ENCODE results near the gene IGSF9B. TPM values are rescaled to one million over a fixed set of nuclear protein-coding genes. Genes with fewer than 3 reads are reported as not detected.

Gene IGSF9B
- total RNA-seq, 1 donor from 2014 or later: 10.1 TPM

DNA sequence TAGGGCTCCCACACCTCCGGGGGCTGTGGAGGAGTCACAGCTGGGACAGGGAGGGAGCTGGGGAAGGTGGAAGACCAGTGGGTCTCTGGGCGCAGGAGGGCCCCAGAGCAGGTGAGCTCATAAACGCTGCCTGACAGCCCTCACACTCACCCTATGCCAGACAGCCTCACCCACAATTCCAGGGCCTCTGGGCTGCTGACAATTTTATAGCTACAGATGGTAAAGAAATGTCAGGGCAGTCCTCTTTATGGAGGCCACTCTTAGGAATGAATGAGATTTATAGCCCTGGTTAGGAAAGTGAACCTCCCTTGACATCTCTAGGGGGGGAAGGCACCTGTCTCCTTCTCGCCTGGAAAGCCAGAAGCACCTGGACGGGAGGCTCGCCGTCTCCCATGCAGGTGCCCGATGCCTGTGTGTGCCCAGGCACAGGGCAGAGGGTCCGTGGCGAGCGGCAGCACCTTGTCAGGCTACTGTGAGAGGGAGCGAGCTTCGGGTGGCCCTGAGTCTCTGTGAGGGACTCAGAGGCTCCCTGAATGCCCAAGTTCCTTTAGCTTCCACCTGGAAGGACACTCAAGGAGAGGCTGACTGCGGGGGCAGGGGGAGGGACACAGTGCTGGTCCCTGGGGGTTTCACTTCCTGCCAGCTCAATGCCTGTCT lies 39.9 kb downstream of the IGSF9B start:
- Histone ChIP-seq H3K9me3 (no peaks in the 10 kb centered on the region), H3K27ac (no peak overlapping the region), H3K4me1 (no peaks in the 10 kb centered on the region), H3K4me3 (no peak overlapping the region), H3K27me3 (no peaks in the 10 kb centered on the region), H3K36me3 (no peaks in the 10 kb centered on the region)
- no peak for DNase-seq (ENCODE audit: extremely low spot score in 2 of 2)
- intact Hi-C loops (cut with DNase I): loop anchor here (10.0 kb wide), 1 partner anchor 228 kb away; no protein-coding TSS in a partner anchor
- TF ChIP-seq CTCF (IDR thresholded peaks at IDR 0.05) (no peak), POLR2A (IDR thresholded peaks at IDR 0.05) (no peak), POLR2AphosphoS5 (IDR thresholded peaks at IDR 0.05; ENCODE audit: insufficient read depth in 1 of 2, low read depth in 1 of 2) (no peak)

DNA sequence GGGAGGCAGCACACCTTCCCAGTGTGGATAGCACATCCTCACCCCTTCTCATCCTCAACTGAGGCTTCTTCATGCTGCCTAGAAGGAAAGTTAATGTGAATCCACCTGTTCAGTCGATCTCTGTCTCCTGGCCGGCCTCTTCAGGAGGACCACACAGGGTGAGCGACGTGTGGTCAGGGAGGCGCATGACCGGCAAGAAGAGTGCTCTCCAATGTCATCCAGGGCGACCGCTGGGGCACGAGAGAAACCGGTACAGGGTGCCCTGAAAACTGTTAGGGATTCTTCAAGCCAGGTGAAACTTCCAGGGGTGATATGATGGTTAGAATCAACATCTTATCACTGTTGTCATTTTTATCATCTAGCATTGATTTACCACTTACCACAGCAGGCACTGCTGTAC lies 43.0 kb downstream of the IGSF9B start:
- DNase-seq (ENCODE audit: extremely low spot score in 2 of 2): no peak
- Histone ChIP-seq H3K4me3 (no peak overlapping the region), H3K27ac (no peak overlapping the region), H3K4me1 (no peaks in the 10 kb centered on the region), H3K9me3 (no peaks in the 10 kb centered on the region), H3K27me3 (no peaks in the 10 kb centered on the region), H3K36me3 (no peaks in the 10 kb centered on the region)
- TF ChIP-seq POLR2A (IDR thresholded peaks at IDR 0.05): no peak
- no peak for TF ChIP-seq POLR2AphosphoS5 (IDR thresholded peaks at IDR 0.05; ENCODE audit: insufficient read depth in 1 of 2, low read depth in 1 of 2)
- TF ChIP-seq CTCF (IDR thresholded peaks at IDR 0.05): no peak
- intact Hi-C loops (cut with DNase I): loop anchor here (10.0 kb wide), 1 partner anchor 231 kb away; no protein-coding TSS in a partner anchor

DNA sequence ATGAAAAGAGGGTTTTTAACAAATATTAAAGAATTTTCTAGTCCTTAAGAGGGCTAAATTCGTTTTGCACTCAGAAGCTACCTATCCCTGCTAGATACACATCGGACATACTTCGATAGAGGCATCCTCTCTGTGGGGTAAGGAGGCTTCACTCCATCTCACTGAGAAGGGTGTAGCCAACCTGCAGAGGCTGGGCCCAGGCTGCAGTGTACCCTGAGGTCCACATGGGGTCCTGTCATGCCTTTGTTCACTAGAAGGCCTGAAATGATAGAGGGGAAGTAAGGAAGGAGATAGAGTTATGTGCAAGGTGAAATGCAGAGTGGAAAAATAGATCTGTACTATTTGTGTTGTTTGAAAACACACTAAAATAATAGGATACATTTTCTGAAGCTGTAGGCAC lies 45.6 kb downstream of the IGSF9B start:
- Histone ChIP-seq H3K27ac (no peak overlapping the region), H3K4me3 (no peak overlapping the region), H3K36me3 (peaks cover 0 to 6% of the 10 kb centered on the region in 2 donors), H3K4me1 (no peaks in the 10 kb centered on the region), H3K27me3 (no peaks in the 10 kb centered on the region), H3K9me3 (no peaks in the 10 kb centered on the region)
- TF ChIP-seq POLR2AphosphoS5 (IDR thresholded peaks at IDR 0.05; ENCODE audit: insufficient read depth in 1 of 2, low read depth in 1 of 2) (no peak), CTCF (IDR thresholded peaks at IDR 0.05) (no peak), POLR2A (IDR thresholded peaks at IDR 0.05) (no peak)
- no peak for DNase-seq (ENCODE audit: extremely low spot score in 2 of 2)
- intact Hi-C loops (cut with DNase I): loop anchor here (10.0 kb wide), 1 partner anchor 234 kb away; no protein-coding TSS in a partner anchor

- no peaks in the 10 kb centered on the region for H3K27me3 ChIP-seq
- H3K36me3 ChIP-seq: peaks cover 0 to 6% of the 10 kb centered on the region in 2 donors
- no peak for DNase-seq (ENCODE audit: extremely low spot score in 2 of 2)
- TF ChIP-seq POLR2A (IDR thresholded peaks at IDR 0.05): no peak
- no peak for TF ChIP-seq POLR2AphosphoS5 (IDR thresholded peaks at IDR 0.05; ENCODE audit: insufficient read depth in 1 of 2, low read depth in 1 of 2)
- no peak for TF ChIP-seq CTCF (IDR thresholded peaks at IDR 0.05)
- no peak overlapping the region for H3K27ac ChIP-seq
- no peaks in the 10 kb centered on the region for H3K4me1 ChIP-seq
- H3K9me3 ChIP-seq: no peaks in the 10 kb centered on the region
- intact Hi-C loops (cut with DNase I): loop anchor here (10.0 kb wide), 1 partner anchor 235 kb away; no protein-coding TSS in a partner anchor
- no peak overlapping the region for H3K4me3 ChIP-seq
These were observed 46.7 kb downstream of the IGSF9B start for GRCh38 chr11:133910101-133910500.

GRCh38 chr11:133908827-133909226 lies 47.9 kb downstream of the IGSF9B start:
- H3K27me3 ChIP-seq: no peaks in the 10 kb centered on the region
- H3K36me3 ChIP-seq: peaks cover 0 to 6% of the 10 kb centered on the region in 2 donors
- H3K9me3 ChIP-seq: no peaks in the 10 kb centered on the region
- intact Hi-C loops (cut with DNase I): no loop called here
- no peak overlapping the region for H3K27ac ChIP-seq
- no peaks in the 10 kb centered on the region for H3K4me1 ChIP-seq
- no peak overlapping the region for H3K4me3 ChIP-seq
- TF ChIP-seq CTCF (IDR thresholded peaks at IDR 0.05) (no peak), POLR2A (IDR thresholded peaks at IDR 0.05) (no peak), POLR2AphosphoS5 (IDR thresholded peaks at IDR 0.05; ENCODE audit: insufficient read depth in 1 of 2, low read depth in 1 of 2) (no peak)
- no peak for DNase-seq (ENCODE audit: extremely low spot score in 2 of 2)

Data from vagina (tissue), 2 donors.